Limb (tissue), 2 donors: ENCODE measurements around the gene JOSD2.
A peak's percentile ranks its signal among the peaks of the same experiment; 100 is the strongest.

Experiments used
- DNase-seq, 2 donors: peaks; one replicate each; pipeline ENCODE4 v3.0.0-alpha.2; 2016; ENCODE audit errors: extremely low spot score in 2 of 2

JOSD2 gene

DNA sequence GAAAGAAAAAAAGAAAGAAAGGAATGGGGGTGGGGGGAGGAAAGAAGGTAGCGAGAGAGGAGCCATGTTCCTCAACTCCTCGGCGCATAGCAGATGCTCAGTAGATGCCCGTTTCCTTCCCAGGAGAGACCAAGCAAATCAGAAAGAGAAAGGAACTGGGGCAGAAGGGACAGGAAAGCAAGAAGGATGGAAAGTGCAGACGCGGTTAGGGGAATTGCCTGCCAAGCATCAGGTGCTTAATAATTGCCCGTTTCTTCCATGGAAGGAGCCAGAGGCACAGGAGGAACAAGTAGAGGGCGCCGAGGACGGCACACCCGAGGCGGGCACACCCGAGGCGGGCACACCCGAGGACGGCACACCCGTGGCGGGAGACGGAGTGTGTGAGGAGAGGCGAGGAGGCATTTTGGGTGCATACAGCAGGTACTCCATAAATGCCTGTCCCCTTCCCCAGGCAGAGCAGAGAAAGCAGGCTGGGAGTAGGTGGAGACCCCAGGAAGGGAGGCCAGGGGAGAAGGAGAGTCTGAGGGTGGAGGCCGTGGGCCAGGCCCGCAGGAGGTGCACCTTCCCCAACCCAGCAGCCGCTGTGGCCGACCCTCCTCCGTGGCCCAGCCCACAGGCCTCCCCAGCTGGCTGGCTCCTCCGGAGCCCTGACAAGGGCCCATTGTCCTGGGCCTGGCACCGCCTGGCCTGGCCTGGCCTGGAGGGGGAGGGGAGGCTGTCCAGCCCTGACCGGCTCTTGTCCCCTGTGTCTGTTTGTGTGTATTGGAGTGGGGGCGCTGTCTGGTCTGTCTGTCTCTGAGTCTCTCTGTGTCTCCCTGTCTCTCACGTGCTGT is 14.6 kb downstream of the JOSD2 start:
- DNase-seq = peak in 1 of 2 donors; percentile 64

DNA sequence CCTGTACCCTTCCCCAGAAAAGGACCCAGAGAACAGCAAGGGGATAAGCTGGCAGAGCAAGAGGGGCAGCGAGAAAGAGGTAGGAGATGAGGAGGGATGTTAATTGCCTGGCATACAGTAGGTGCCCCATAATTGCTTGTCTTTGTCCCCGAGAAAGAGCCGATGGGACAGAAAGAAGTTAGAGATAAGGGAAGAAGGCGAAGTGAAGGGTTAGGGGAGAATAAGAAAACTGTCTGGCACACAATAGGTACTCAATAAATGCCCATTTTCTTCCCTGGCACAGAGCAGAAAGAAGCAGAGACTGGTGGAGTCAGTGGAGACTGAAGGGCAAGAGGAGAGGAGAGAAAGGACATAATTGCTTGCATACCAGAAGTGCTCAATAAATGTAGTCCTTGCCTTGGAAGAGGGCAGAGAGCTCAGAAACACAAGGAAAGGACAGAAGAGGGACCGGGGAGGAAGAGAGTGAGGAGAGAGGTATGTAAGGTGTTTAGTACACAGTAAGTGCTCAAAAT is 15.9 kb downstream of the JOSD2 start:
- no peak for DNase-seq

DNA sequence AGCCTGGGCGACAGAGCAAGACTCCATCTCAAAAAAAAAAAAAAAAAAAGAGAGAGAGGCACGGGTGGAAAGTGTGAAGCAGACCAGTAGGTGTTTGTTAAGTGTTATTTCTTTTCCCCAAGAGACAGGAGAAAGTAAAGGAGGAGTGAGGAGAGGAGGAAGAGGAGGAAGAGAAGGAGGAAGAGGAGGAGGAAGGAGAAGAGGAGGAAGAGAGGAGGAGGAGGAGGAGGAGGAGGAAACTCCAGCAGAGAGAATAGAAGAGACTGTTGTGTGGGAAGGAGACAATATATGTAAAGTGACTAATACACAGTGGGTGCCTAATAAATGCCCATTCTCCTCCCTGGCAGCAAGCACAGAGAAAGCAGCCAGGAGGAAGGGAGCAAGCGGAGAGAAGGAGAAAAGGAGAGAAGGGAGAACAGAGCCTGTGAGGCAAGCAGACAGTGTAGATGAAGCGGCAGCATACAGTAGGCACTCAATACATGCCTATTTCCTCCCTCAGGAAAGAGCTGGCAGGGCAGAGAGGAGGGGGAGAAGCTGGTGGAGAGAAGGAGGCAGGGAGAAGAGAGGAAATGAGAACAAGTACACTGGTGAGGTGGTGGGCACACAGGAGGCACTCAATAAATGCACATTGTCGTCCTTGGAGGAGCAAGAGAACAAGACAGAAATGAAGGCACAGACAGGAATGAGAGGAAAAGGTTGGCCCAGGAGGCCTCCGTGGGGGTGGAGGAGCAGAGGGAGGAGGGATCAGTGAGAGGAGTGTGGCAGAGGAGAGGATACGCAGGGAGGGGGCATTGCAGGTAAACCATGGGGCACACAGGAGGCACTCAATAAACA is 16.6 kb downstream of the JOSD2 start:
- peak in 1 of 2 donors; percentile 13 for DNase-seq

DNA sequence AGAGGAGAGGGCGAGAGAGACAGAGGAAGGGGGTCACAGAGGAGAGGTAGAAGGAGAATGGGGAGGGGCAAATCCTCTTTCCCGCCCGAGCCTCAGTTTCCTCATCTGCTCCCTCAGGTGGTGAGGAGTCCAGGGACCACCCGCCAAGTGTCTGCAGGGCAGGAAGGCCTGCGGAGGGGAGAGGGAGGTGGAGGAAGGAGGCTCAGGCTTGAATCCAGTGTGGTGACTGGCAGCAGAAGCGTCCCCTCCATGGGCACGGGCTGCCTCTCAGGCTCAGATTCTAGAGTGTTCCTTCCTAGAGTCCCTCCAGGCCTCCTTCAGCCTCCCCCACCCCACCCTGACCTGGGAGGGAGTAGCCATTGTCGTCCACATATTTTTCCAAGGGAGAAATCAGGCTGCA is 17.8 kb downstream of the JOSD2 start:
- no peak for DNase-seq

- DNase-seq = no peak
These were observed 18.5 kb downstream of the JOSD2 start for GRCh38 chr19:50492303-50493052.

DNA sequence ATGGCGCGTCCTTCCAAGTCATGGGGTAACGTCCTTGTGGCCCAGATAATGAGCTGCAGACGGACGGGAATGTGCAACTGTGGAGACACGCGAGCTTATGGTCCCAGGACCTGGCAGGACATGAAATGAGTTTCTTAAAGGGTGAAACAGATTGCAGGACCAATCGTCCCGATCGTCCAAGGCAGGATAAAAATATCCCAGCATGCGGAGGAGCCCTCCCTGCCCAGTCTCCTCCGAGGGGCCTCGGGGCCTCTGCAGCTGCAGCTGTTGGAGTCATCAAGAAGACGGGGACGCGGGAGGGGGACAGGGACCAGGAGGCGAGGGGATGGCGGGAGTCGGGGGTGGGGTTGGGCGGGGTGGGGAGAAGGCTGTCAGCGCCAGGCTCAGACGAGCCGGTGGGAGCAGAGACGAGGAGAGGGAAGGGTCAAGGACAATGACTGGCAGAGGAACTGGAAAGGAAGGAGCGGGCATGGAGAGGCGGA is 20.0 kb downstream of the JOSD2 start:
- peak; percentile 64 to 70 for DNase-seq

DNA sequence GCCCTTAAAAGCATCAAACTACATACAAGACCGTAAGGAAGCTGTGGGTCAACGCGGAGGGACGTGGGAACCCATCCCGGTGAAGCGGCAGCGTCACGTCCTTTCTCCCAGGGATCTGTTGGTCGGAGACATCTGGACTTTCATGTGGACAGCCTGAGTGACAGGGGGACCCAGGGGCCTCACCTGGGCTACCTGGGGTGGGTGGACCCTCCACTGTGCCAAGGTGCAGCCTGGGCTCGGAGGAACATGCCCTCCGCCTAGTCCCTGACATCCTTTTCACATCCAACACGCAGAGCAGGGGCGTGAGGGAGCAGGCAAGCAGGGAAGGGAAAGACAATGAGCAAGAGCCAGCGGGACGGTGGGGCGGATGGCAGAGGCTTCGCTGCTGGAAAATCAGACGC is 20.6 kb downstream of the JOSD2 start:
- DNase-seq = no peak

GRCh38 chr19:50489461-50490011 is 21.5 kb downstream of the JOSD2 start:
- no peak for DNase-seq

- no peak for DNase-seq
These were observed 22.4 kb downstream of the JOSD2 start for GRCh38 chr19:50488389-50489194.

DNA sequence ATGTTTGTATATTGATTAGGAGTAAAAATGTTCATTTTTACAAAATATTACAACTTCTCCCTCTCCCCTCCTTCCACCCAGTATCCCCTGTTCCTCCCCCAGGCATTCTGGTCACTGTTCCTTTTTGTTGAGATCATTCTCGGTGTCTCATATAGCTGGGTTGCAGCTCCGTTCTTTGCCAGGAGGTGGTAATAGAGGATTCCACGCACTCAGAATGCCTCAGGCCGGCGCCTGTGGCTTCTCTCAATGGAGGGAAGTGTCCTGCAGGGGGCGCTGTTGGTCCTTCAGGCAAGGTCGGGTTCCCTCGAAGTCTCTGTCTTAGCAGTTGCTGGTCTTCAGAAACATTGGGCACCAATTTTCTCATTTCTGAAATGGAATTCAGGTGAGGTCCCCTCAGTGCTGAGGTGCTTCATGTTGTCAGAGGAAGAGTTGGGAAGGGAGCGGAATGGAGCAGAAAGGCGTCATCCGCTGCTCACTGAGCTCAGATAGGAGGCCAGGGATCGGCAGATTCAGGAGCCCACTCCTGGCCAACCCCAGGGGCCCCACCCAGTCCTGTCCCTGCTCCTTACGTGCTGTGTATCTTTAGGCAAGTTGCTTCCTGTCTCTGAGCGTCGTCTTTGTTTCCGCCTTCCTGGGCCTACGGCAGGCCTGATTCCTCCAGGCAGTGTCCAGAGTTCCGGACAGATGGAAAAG is 24.0 kb downstream of the JOSD2 start:
- DNase-seq = no peak

GRCh38 chr19:50485284-50485955 is 25.6 kb downstream of the JOSD2 start:
- DNase-seq = no peak

GRCh38 chr19:50482916-50483315 is 28.1 kb downstream of the JOSD2 start:
- DNase-seq = no peak

GRCh38 chr19:50482271-50482855 is 28.6 kb downstream of the JOSD2 start:
- DNase-seq = no peak

- DNase-seq = no peak
These were observed 29.4 kb downstream of the JOSD2 start for GRCh38 chr19:50481351-50482149.

DNA sequence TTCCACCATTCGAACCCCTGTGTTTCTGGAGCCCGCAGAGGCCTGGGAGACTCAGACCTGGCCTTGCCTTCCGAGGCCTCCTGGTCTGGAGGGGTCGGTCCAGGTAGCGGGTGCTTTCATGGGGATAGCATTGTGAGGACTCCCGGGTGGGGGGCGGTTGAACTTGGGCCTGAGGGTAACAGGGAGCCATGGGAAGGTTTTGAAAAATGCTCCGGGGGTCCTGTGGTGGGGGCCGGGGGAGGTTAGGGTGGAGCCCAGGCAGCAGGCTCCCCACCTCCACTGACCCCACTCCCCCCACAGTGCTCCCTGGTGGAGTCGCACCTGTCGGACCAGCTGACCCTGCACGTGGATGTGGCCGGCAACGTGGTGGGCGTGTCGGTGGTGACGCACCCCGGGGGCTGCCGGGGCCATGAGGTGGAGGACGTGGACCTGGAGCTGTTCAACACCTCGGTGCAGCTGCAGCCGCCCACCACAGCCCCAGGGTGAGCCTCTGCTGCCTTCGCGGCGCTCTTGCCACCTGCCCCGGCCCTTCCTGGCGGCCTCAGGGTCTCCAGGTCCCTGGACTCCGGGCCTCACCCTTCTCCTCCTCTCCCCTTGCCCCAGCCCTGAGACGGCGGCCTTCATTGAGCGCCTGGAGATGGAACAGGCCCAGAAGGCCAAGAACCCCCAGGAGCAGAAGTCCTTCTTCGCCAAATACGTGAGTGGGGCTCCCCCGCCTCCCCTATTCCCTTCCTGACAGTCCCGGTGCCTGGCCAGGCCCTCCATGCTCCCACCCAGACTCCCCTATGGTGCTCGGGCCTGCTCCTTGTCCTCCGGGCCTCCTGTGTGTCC is 30.5 kb downstream of the JOSD2 start:
- no peak for DNase-seq

DNA sequence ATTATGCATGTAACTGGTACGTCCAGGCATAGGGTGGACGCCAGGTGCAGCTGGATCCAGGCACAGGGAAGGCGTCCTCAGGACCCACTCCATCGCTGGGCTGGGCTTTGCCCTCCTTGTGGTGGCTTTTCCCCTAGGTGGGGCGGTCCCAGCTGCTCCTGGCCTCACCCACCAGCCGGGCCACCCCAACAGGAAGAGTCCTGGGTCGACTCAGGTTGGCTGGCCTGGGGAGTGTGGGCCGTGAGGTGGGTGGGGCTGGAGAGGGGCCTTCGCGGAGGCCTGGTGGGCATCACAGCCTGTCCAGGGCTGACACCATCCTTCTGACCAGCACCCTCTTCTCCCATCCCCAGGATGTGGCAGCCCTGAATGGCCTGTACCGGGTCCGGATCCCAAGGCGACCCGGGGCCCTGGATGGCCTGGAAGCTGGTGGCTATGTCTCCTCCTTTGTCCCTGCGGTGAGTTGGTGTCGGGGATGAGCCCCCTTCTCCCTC is 31.2 kb downstream of the JOSD2 start:
- no peak for DNase-seq
